Colon (tissue), 2 donors: Measurements from ENCODE around the gene RAB40B.
"Not testable (repeated sequence)": the region's sequence is repeated elsewhere in the genome, so short reads cannot be mapped to it uniquely, and the experiment has no call there.

Experiments
- FAIRE-seq: peaks from 2 replicates; lab custom pipeline; 2012; peaks lifted over from hg19 to GRCh38; lab: Jason Lieb, UNC
- donor health status: control.
- donor health status: control.

RAB40B gene, protein sequence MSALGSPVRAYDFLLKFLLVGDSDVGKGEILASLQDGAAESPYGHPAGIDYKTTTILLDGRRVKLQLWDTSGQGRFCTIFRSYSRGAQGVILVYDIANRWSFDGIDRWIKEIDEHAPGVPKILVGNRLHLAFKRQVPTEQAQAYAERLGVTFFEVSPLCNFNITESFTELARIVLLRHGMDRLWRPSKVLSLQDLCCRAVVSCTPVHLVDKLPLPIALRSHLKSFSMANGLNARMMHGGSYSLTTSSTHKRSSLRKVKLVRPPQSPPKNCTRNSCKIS

DNA sequence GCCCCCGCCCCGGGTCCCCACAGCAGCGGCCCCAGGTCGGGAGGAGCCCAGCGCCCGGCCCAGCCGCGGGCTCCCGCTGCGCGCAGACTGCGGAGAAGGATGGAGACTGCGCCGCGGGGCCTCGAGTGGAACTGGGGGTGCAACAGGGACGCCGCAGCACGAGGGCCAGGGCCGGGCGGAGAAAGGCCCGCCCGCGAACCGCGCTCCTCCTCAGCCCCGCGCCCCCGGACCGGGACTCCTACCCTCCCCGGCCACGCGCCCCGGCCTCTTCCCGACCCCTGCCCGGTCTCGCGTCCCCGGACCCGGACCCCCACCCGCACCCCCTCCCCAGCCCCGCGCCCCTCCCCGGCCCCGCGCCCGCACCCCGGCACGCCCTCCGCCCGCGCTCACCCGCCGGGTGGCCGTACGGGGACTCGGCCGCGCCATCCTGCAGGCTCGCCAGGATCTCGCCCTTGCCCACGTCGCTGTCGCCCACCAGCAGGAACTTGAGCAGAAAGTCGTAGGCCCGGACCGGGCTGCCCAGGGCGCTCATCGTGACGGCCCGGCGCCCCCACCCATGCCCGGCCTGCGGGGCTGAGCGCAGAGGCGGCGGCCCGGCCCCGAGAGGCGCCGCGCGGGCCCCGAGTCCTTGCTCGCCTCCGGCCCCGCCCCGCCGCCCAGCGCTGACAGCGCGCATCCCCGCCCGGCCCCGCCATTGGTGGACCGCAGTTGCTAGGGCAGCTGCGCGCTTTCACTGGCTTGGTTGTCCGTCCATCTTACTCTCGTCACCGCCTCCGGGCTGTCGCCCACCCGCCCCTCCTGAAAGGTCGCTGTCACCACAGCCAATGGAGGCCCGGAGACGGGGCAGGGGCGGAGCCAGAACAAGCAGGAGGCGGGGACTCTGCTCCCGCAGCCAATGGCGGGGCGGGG is at the start of gene RAB40B:
RAB40B (minus strand) TSS at position 634 of the 909 bp plus-strand sequence; CDS start at position 532, 102 bp downstream.
- no peak for FAIRE-seq

DNA sequence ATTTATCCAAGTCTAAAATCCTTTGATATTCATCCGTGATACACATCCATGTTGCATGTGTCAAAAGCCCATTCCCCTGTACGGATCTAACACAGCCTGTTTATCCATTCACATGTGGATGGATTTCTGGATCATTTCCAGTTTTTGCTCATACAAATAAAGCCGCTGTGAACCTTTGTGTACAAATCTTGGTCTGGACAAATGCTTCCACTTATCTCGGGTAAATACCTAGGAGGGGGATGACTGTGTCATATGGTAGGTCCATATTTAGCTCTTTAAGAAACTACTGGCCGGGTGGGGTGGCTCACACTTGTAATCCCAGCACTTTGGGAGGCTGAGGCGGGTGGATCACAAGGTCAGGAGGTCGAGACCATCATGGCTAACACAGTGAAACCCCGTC is 47.0 kb upstream of the RAB40B start:
- no peak for FAIRE-seq

DNA sequence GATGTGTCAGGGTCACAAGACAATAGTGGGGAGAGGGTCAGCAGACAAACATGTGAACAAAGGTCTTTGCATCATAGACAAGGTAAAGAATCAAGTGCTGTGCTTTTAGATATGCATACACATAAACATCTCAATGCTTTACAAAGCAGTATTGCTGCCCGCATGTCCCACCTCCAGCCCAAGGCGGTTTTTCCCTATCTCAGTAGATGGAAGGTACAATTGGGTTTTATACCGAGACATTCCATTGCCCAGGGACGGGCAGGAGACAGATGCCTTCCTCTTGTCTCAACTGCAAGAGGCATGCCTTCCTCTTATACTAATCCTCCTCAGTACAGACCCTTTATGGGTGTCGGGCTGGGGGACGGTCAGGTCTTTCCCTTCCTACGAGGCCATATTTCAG is 46.2 kb upstream of the RAB40B start:
- FAIRE-seq = not testable (repeated sequence)

DNA sequence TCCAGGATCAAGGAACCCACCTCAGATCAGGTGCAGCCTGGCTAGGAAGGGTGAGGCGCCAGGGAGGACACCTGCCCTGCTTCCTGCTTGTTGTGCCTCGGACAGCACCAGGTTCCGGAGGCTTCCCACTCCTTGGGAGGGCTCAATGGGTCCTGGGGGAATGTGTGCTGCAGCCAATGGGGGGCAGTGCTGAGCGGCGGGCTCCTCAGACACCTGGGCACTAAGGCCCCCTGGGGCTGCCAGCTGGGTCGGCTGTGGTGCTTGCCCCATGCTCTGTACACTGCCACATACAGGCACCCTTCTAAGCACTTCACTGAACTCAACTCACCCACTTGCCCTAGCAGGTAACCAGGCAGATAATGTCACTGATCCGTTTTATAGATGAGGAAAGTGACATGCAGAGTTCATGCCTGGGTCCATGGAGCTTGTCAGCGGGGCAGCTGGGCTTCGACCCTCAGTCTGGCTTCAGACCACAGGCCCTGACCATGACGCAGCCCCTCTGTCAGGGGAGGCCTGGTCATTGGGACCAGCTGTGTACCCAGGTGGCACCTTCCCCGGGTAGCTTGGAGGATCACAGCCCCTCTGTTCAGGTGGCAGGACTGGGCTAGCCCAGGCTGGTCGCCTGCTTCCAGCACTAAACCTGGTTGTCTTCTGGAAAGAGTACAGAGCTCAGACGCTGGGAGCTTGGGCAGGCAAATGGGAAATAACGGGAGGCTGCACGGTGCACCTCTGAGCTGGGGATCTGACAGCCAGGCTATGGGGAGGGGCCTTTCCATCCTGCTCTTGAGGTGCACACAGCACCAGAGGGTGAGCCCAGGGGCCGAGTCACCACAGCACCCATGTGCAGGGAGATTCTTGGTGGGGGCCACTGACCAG is 45.1 kb upstream of the RAB40B start:
- FAIRE-seq = no peak

DNA sequence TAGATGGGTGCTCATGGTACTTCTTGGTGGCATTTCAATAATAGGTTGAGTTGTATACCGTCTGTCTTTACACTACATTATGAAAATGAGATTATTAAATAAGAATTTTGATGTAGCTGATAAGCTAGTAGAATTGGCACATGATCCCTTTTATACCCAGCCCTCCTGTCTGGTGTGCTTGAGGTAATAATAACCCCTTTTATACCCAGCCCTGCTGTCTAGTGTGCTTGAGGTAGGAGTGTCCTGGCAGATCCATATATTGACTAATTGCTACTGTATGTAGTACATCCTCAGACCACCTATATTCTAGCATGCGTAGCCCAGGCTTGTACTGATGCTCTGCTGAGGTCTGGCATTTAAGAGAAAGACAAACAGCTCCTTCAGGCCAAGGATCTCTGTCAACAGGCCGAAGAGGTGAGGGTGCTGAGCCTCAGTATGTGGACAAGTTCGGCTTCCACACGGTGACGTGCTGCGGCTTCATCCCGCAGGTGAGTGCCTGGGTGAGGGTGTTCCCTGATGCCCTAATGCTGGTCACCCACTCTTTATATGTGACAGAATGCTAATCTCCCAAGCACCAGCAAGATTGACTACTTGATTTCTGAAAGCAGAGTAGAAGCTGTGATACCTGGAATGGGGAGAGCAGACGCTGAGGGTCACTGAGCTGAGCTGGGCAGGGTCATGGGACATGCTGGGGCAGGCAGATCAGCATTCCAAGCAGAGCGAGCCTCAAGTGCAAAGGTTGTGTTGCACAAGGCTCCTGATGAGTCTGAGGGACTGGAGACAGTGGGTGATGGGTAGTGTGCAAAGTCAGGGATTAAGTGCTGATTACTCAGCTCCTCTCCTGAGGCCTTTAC is 42.6 kb upstream of the RAB40B start:
- no peak for FAIRE-seq

DNA sequence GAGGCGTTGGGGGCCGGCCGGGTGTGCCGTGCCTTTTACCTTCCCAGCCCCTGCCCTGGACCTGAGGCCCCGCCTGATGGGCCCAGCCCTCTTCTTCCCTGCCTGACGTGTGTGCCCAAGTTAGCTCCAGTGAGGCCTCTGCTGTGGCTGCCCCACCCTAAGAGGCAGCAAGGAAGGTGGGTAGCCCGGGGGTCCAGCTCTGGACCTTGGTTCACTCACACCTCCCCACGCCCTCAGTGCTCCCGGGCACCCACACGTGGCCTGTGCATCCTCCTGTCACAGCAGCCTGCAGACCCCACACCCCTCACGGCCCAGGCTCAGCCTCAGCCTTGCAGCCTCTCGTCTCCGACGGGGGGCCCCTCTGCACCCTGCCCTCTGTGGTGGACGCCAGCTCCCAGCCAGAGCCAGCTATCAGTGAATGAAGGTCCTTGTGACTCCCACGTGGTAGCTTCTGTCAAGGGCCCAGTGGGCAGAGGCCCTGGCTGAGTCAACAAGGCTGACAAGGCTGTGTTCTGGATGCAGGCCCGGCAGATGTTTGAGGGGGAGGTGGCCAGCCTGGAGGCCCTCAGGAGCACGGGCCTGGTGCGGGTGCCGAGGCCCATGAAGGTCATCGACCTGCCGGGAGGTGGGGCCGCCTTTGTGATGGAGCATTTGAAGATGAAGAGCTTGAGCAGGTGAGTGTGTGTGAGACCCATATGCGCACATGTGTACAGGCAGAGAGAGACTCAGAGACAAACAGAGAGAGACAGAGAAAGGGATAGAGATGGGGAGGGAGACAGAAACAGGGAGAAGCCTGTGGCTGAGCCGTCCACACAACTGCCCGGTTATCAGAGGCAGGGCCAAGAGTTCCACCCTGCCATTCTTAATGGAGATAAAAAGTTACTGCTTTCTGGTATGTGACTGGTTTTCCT is 39.7 kb upstream of the RAB40B start:
- no peak for FAIRE-seq

DNA sequence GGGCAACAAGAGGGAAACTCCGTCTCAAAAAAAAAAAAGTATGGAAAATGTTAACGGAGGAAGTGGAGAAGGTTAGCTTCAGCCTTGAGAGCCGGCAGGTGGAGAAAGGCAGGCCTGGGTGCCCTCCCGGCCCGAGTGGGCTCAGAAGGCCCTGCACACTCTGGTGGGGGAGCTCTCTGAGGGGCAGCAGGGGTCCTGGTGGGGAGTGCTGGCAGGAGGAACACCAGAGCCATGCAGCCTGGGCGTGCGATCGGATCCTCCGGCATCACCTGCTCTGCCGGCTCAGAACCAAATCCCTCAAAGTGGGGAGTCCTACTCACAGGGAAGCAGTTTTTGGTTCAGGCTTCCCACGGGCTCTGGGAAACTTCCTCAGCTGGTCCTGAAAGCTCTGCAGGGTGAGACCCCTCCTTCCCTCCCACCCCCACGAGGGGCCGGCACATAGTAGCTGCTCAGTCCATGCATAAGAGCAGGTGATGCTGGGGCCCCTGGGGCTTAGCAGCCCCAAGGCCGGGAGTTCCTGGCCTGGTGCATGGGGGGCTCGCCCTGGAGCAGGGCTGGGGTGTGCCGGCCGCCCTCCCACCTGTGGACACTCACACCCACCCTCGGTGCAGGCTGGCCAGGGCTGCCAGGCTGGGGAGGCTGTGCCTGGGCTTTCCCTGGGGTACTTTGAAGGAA is 38.1 kb upstream of the RAB40B start:
- FAIRE-seq = no peak

DNA sequence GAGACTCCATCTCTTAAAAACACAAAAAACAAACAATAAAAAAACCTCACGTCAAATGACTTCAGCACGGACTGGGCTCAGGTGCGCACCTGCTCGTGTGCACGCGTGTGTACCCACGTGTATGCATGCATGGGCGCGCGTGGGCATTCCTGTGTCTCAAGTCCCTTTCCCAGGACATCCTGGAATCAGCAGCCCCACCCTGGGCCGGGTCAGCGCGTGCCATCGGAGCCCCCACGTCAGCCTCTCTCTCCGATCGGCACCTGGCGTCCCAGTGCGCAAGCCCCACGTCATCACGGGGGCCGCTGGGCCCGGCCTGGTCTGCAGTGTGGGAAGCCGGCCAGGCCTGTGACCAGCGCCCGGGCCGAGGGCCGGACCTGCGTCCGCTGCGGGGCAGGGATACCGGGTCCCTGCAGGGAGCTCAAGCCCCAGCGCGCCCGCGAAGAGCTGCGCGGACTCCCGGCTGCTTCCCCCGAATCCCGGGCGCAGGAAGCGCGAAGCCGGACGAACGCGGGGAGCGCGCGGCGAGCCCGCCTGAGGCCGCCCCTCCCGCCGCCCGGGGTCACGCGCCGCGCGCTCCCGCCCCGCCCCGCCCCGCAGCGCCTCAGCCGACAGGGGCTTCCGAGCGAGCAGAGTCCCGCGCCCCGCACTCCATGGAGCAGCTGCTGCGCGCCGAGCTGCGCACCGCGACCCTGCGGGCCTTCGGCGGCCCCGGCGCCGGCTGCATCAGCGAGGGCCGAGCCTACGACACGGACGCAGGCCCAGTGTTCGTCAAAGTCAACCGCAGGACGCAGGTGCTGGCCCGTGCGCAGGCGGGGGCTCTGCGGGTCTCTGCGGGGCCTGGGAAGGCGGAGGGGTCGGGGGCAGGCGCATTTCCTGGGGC is 36.7 kb upstream of the RAB40B start, which contains the start of gene FN3K:
FN3K (plus strand) TSS at position 629 of the 880 bp plus-strand sequence; CDS start at position 651, 22 bp downstream.
- no peak for FAIRE-seq

DNA sequence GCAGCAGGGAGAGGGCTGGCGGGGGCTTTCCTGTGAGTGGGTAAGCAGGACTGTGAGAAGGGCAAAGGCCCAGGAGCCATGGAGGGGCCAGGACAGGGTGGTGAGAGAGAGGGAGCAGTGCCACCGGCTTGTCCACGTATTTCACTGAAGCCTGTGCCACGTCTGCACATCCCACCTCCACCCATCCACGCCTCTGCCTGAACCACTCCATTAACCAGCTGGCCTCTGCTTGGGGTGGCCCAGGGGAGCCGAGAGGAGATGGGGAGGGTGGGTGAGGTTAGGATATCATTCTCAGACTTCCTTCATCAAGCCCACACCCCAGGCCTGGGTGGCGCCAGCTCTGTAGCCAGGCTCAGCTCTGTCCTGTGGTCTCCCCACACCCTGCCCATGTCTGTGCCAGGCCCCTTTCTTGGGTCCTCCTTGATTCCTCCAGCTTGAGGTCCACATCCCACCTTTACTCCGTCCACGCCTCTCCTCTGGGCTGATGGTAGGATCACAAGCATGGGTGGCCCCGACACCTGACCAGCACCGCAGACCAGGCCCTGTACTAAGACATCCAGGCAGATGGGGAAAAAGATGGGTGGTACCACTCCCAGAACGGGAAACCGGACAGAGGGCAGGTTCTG is 33.7 kb upstream of the RAB40B start:
- no peak for FAIRE-seq

DNA sequence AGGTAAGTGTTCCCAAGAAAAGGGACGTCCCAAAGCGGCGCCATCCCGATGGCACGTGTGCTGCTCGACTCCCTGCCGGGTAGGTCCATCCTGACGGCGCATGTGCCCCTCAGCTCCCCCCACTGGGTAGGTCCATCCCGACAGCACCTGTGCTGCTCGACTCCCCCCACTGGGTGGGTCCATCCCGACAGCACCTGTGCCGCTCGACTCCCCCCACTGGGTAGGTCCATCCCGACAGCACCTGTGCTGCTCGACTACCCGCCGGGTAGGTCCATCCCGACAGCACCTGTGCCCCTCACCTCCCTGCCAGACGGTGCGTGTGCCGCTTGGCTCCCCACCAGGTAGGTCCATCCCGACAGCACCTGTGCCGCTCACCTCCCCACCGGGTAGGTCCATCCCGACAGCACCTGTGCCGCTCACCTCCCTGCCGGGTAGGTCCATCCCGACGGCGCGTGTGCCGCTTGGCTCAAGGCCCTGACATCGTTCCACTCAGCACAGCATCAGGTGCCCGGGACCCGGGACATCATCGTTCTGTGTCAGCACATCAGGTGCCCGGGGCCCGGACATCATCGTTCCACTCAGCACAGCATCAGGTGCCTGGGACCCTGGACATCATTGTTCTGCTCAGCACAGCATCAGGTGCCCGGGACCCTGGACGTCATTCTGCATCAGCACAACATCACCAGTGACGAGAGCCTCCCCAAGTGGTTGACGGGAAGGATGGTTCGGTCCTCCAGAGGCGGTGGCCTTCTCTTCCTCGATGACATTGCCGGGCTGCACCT is 31.2 kb upstream of the RAB40B start:
- no peak for FAIRE-seq

DNA sequence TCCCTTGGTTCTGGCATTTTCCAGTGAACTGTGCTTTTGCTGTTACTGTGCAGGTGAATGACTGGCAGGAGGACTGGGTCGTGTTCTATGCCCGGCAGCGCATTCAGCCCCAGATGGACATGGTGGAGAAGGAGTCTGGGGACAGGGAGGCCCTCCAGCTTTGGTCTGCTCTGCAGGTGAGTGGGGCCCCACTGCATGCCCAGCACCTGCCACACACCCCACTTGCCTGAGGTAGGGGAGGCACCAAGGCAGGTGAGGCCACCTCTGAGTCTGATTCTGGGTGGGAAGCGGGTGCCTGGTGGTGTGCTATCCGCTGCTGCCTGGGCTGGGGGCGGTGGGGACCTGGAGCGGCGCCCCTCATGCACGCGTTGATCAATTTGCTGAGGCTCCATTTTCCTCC is 27.9 kb upstream of the RAB40B start:
- FAIRE-seq = no peak

DNA sequence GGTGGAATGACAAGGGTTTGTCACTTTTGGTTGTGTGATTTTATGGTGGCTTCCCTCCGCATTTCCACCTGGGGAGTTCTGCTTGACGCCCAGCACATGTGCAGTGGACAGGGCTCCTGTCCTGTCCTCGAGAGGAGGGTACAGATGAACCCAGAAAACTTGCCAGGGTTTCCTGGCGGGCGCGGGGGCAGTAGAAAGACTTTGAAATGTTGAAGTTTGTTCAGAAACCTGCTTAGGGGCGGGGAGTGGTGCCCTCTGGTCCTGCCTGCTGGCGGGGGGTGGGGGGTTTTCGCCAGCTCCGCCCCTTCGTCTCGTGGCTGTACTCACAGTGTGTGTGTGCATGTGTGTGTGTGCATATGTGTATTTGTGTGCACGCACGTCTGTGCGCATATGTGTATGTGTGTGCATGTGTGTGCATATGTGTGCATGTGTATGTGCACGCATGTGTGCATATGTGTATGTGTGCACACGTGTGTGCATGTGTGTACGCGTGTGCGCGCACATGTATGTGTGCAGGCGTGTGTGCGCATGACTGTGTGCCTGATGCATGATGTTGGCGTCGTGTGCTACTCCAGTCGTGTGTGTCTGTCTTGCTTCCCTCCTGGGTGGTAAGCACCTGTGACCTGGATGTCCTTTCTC is 24.8 kb upstream of the RAB40B start:
- no peak for FAIRE-seq

DNA sequence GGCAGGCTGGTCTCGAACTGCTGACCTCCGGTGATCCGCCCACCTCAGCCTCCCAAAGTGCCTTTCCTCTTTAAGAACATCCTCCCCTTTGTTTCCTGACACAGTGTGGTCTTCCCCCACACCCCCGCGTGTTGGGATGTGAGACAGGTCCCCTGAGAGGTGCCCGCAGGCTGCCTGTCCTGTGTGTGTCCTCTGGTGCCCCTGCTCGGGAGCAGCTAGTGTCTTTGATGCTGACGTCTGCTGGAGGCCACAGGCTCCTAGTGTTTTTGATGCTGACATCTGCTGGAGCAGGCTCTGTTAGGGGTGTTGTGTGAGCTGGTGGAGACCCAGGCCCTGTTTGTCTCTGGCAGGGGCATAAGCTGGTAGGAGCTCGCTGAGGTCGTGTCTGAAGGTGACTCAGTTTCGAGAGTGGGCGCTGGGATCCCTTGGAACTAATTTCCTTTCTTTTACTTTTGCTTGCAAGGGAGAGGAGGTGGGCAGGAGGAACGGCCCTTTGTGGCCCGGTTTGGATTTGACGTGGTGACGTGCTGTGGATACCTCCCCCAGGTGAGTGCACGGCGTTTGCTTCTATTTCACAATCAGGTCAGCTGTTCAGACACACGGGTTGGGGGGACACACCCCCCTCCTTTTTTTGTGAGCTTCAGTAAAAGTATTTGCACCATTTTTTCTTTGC is 24.0 kb upstream of the RAB40B start:
- FAIRE-seq = no peak

DNA sequence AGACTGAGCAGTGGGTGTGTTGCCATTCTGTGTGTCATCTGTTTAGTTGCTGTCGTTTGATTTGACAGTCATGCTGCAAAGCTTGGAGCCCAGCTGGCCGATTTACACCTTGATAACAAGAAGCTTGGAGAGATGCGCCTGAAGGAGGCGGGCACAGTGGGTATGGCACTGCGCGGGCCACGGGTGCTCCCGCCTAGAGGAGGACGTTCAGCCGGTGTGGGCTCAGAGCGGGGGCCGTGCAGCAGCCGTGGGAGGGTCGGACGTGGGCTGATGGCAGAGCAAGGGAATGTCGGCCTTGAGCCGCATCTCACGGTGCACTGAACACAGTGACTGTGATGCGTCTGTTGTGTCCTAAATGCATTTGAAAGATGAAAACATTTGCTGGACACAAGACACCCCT is 21.7 kb upstream of the RAB40B start:
- no peak for FAIRE-seq

DNA sequence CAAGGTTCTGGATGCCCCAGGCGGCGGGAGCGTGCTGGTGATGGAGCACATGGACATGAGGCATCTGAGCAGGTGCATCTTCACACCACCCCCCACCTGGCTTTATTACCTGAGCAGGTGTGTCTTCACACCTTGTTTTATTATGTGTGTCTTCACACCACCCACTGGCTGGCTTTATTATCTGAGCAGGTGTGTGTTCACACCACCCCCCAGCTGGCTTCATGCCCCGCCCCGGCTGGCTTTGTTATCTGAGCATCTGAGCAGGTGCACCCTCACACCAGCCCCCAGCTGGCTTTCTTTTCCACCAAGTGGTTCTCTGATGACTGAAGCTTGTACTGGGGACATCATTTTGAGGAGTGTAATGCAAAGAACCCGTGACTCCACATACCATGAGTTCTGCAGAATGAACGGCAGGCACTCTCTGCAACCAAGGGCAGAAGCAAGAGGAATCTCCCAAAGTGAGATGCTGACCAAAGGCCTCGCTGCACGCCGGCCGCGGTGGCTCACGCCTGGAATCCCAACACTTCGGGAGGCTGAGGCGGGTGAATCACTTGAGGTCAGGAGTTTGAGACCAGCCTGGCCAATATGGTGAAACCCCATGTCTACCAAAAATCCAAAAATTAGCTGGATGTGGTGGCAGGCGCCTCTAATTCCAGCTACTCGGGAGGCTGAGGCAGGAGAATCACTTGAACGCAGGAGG is 20.6 kb upstream of the RAB40B start:
- FAIRE-seq = no peak
